ENCODE results near the gene YIPF2.

GRCh38 chr19:10977742-10978092, 49.3 kb upstream of the YIPF2 start:
- TF ChIP-seq POLR2A (IDR thresholded peaks at IDR 0.05; ENCODE audit: low read length): no peak
- no peak for TF ChIP-seq GATA1 (IDR thresholded peaks at IDR 0.05; ENCODE audit: low read depth, low read length)

Data from erythroblast (primary cell).